ENCODE measurements around the gene PTPRT. TPM values are rescaled to one million over a fixed set of nuclear protein-coding genes. Genes with fewer than 3 reads are reported as not detected.

Gene PTPRT
- total and polyA plus RNA-seq, 2 of the 13 experiments (the other 11 are each of a cell fraction or from before 2014, with no cell fraction given) = under 0.01 to 0.09 TPM

DNA sequence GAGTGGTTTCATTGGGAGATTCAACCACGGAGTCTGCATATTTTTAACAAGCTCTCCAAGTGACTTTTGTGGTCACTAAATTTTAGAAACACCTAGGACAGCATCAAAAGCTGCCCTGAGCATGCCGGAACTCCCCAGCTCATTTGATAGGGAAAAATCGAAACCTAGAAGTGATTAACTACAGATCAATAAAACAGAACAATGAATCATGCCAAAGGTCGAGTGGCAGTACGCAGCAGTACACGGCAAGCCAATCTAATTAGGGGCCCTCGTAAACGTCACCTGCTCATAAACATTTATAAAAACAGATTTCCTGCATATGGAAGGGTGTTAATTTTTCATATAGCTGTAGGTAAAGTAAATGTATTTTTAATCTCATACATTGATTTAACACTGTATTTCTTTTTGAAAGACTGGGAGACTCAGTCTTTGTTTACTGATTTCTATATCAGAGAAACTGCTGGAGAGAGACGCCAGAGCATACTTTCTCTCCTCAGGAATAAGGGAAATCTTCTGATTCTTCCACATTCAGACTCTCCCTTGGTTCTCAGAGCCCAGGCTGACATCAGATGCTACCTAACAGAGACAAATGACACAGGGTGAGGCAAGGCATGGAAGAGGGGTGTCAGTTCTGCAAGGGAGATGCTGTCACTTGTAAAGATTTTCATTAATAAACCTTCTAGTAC is 232.5 kb downstream of the PTPRT start:
- H3K4me2 ChIP-seq (ENCODE audit: low read depth, low read length) = peak overlapping the region; percentile 3; the same call in 1 of the 2 replicates
- no peak overlapping the region for H3K27ac ChIP-seq (ENCODE audit: extremely low read length, insufficient read depth, low read length)
- H3K4me1 ChIP-seq (ENCODE audit: insufficient read depth, low read length) = no peaks in the 10 kb centered on the region
- H3K4me3 ChIP-seq (replicated peaks in 1 of 3; ENCODE audit: insufficient read depth in 1 of 3, low read depth in 2 of 3, low read length in 3 of 3) = no peak overlapping the region
- intact Hi-C loops (cut with micrococcal nuclease; ENCODE audit: unreplicated experiment) = no loop called here
- no peaks in the 10 kb centered on the region for H3K36me3 ChIP-seq (replicated peaks in 1 of 2; ENCODE audit: control insufficient read depth in 1 of 2, insufficient read depth in 2 of 2, low read length in 2 of 2)
- no peaks in the 10 kb centered on the region for H3K79me2 ChIP-seq (ENCODE audit: insufficient read depth, low read length)
- no peak overlapping the region for H3K9ac ChIP-seq (ENCODE audit: insufficient read depth, low read depth, low read length)
- in situ Hi-C loops (cut with HindIII; ENCODE audit: extremely low pct_ligation_motif_present, low pct_unique_long_range_greater_than_20kb) = no loop called here
- H3K9me3 ChIP-seq (ENCODE audit: low read length) = no peaks in the 10 kb centered on the region
- peak; percentile 78 for ATAC-seq
- FAIRE-seq = peak; percentile 56
- no TSS peak for BruUV-seq (replicated peaks)
- H2AFZ ChIP-seq (ENCODE audit: low read length) = no peak overlapping the region
- POLR2A ChIA-PET = no interaction called here
- DNase-seq (ENCODE audit: low spot score) = no peak
- H4K20me1 ChIP-seq (ENCODE audit: insufficient read depth, low read length) = no peaks in the 10 kb centered on the region
- CTCF ChIA-PET (ENCODE audit: low intra/inter-chr PET ratio, low total read pairs) = no interaction called here
- under 1% methylated on average over 9 of the region's 9 CpGs for WGBS (ENCODE audit: low lambda C conversion rate)
- no peaks in the 10 kb centered on the region for H3K27me3 ChIP-seq (ENCODE audit: control insufficient read depth in 1 of 2, insufficient read depth in 2 of 2, low read length in 2 of 2)
- TF ChIP-seq, protein P1, sequence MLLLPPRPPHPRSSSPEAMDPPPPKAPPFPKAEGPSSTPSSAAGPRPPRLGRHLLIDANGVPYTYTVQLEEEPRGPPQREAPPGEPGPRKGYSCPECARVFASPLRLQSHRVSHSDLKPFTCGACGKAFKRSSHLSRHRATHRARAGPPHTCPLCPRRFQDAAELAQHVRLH (CRISPR knock-in tag; IDR thresholded peaks at IDR 0.05; ENCODE audit: borderline replicate concordance, low read depth) = no peak
- TF ChIP-seq, protein P2, sequence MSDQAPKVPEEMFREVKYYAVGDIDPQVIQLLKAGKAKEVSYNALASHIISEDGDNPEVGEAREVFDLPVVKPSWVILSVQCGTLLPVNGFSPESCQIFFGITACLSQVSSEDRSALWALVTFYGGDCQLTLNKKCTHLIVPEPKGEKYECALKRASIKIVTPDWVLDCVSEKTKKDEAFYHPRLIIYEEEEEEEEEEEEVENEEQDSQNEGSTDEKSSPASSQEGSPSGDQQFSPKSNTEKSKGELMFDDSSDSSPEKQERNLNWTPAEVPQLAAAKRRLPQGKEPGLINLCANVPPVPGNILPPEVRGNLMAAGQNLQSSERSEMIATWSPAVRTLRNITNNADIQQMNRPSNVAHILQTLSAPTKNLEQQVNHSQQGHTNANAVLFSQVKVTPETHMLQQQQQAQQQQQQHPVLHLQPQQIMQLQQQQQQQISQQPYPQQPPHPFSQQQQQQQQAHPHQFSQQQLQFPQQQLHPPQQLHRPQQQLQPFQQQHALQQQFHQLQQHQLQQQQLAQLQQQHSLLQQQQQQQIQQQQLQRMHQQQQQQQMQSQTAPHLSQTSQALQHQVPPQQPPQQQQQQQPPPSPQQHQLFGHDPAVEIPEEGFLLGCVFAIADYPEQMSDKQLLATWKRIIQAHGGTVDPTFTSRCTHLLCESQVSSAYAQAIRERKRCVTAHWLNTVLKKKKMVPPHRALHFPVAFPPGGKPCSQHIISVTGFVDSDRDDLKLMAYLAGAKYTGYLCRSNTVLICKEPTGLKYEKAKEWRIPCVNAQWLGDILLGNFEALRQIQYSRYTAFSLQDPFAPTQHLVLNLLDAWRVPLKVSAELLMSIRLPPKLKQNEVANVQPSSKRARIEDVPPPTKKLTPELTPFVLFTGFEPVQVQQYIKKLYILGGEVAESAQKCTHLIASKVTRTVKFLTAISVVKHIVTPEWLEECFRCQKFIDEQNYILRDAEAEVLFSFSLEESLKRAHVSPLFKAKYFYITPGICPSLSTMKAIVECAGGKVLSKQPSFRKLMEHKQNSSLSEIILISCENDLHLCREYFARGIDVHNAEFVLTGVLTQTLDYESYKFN (CRISPR knock-in tag; conservative IDR thresholded peaks at IDR 0.05) = peak; percentile 59
- TF ChIP-seq SOX13 (IDR thresholded peaks at IDR 0.05) = no peak
- TF ChIP-seq SOX13 (CRISPR knock-in tag; conservative IDR thresholded peaks at IDR 0.05 in 1 of 2, IDR thresholded peaks at IDR 0.05 in 1 of 2) = peak in 1 of 2 experiments; percentile 50; a peak in 1 of 4 replicates
- no peak for TF ChIP-seq ZNF569 (CRISPR knock-in tag; IDR thresholded peaks at IDR 0.05; ENCODE audit: borderline replicate concordance)
- TF ChIP-seq, protein P3, sequence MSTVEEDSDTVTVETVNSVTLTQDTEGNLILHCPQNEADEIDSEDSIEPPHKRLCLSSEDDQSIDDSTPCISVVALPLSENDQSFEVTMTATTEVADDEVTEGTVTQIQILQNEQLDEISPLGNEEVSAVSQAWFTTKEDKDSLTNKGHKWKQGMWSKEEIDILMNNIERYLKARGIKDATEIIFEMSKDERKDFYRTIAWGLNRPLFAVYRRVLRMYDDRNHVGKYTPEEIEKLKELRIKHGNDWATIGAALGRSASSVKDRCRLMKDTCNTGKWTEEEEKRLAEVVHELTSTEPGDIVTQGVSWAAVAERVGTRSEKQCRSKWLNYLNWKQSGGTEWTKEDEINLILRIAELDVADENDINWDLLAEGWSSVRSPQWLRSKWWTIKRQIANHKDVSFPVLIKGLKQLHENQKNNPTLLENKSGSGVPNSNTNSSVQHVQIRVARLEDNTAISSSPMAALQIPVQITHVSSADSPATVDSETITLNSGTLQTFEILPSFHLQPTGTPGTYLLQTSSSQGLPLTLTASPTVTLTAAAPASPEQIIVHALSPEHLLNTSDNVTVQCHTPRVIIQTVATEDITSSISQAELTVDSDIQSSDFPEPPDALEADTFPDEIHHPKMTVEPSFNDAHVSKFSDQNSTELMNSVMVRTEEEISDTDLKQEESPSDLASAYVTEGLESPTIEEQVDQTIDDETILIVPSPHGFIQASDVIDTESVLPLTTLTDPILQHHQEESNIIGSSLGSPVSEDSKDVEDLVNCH (CRISPR knock-in tag; IDR thresholded peaks at IDR 0.05) = no peak
- peak; percentile 85 for TF ChIP-seq MIXL1 (CRISPR knock-in tag; IDR thresholded peaks at IDR 0.05)
- TF ChIP-seq ZC3H4 (CRISPR knock-in tag; IDR thresholded peaks at IDR 0.05; ENCODE audit: borderline replicate concordance) = no peak
- TF ChIP-seq MTF2 (CRISPR knock-in tag; IDR thresholded peaks at IDR 0.05; ENCODE audit: borderline replicate concordance) = no peak
- TF ChIP-seq RFXANK (CRISPR knock-in tag; IDR thresholded peaks at IDR 0.05) = no peak
- no peak for TF ChIP-seq SUZ12 (IDR thresholded peaks at IDR 0.05; ENCODE audit: low read depth, low read length)
- TF ChIP-seq, protein P4, sequence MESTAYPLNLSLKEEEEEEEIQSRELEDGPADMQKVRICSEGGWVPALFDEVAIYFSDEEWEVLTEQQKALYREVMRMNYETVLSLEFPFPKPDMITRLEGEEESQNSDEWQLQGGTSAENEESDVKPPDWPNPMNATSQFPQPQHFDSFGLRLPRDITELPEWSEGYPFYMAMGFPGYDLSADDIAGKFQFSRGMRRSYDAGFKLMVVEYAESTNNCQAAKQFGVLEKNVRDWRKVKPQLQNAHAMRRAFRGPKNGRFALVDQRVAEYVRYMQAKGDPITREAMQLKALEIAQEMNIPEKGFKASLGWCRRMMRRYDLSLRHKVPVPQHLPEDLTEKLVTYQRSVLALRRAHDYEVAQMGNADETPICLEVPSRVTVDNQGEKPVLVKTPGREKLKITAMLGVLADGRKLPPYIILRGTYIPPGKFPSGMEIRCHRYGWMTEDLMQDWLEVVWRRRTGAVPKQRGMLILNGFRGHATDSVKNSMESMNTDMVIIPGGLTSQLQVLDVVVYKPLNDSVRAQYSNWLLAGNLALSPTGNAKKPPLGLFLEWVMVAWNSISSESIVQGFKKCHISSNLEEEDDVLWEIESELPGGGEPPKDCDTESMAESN (CRISPR knock-in tag; conservative IDR thresholded peaks at IDR 0.05) = no peak
- no peak for TF ChIP-seq ZNF34 (CRISPR knock-in tag; IDR thresholded peaks at IDR 0.05; ENCODE audit: borderline replicate concordance)
- 0 out of 2 replicates have a peak, but pooled peaks have one; percentile 43 for TF ChIP-seq PPARG (CRISPR knock-in tag; conservative IDR thresholded peaks at IDR 0.05)
- no peak for TF ChIP-seq ZNF556 (CRISPR knock-in tag; IDR thresholded peaks at IDR 0.05; ENCODE audit: borderline replicate concordance)
- TF ChIP-seq MIER2 (CRISPR knock-in tag; IDR thresholded peaks at IDR 0.05) = no peak
- TF ChIP-seq PAX8 (CRISPR knock-in tag; IDR thresholded peaks at IDR 0.05; ENCODE audit: borderline replicate concordance) = no peak
- TF ChIP-seq PLRG1 (conservative IDR thresholded peaks at IDR 0.05) = no peak
